Breast epithelium (tissue), 4 donors: Measurements from ENCODE around the gene ANKS3. TPM values are rescaled to one million over a fixed set of nuclear protein-coding genes. Genes with fewer than 3 reads are reported as not detected.

Experiments
- DNase-seq, 2 donors: peaks; one replicate each; pipeline ENCODE4 v3.0.0-alpha.2; 2019; ENCODE audit warnings: low spot score in 2 of 2
- H3K27ac ChIP-seq, 2 donors: fragments of 200-600 bp; sonication (generic) in 1 of 2; one replicate each; pipeline ENCODE4 v1.5.1; 2016 to 2019; ENCODE audit warnings: mild to moderate bottlenecking in 1 of 2
- H3K27me3 ChIP-seq, 2 donors: fragments of 200-600 bp; sonication (generic) in 1 of 2; one replicate each; pipeline versions ENCODE4 v1.5.1 to v1.6.0; 2017 to 2019; ENCODE audit warnings: control low read depth in 1 of 2, mild to moderate bottlenecking in 1 of 2
- H3K36me3 ChIP-seq: fragments of 200-600 bp; one replicate; pipeline ENCODE4 v1.5.1; 2019
- H3K4me1 ChIP-seq, 2 donors: fragments of 200-600 bp; sonication (generic); one replicate each; pipeline ENCODE4 v1.5.1; 2016 to 2019; ENCODE audit warnings: control low read depth in 1 of 2
- H3K4me3 ChIP-seq, 3 donors: fragments of 200-600 bp; sonication (generic); 1 replicate in 2 of 3; 2 replicates in 1 of 3; pipeline ENCODE4 v1.5.1; 2016 to 2019; ENCODE audit warnings: mild to moderate bottlenecking in 3 of 3, moderate library complexity in 2 of 3
- H3K9me3 ChIP-seq, 2 donors: fragments of 200-600 bp; sonication (generic) in 1 of 2; one replicate each; pipeline ENCODE4 v1.5.1; 2016 to 2019; ENCODE audit warnings: control low read depth in 1 of 2
- POLR2A ChIP-seq: fragments of 450-650 bp; IDR thresholded peaks from one replicate; pipeline ENCODE4 v1.6.1; 2016; ENCODE audit warnings: antibody characterized with exemption, mild to moderate bottlenecking, moderate library complexity
- POLR2AphosphoS5 ChIP-seq, 3 donors: sonication (generic); formaldehyde crosslinking; IDR thresholded peaks; one replicate each; pipeline ENCODE4 v1.6.1; 2017; ENCODE audit warnings: antibody characterized with exemption in 3 of 3
- intact Hi-C: fragments of 100-400 bp; cut with DNase I; formaldehyde crosslinking; loops from one replicate; pipeline ENCODE4 v1.15.1; 2023; ENCODE audit warnings: low total_unique reads
- total RNA-seq, 3 donors: library from RNA; depleted of rRNA; stranded (reverse); fragments of >200 nt; gene quantifications; one replicate each; pipeline ENCODE4 v1.1.0, GENCODE V29; 2016
- TF ChIP-seq, protein P1 (sequence below), 3 donors: fragments of 450-650 bp; IDR thresholded peaks; one replicate each; pipeline ENCODE4 v1.5.1; 2016 to 2017; ENCODE audit warnings: antibody characterized with exemption in 3 of 3, mild to moderate bottlenecking in 3 of 3, moderate library complexity in 3 of 3

The ANKS3 gene
- total RNA-seq, 3 donors from 2014 or later, result 12.6 to 33.1 (median 23.6) TPM

DNA sequence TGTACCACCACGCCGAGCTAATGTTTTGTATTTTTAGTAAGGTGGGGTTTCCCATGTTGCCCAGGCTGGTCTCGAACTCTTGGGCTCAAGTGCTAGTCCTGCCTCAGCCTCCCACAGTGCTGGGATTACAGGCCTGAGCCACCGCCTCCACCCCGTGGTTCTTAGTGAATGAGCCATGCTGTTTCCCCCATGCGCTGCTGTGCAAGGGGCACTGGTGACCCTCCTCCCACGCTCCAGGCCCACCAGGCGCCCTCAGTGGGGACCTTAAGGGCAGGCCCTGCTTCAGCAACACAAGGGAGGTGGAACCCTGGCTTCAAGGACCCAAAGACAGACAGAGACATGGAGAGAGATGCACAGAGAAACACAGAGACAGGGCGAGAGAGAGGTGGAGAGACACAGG, 56.1 kb downstream of the ANKS3 start:
- H3K27me3 ChIP-seq, result no peaks in the 10 kb centered on the region

DNA sequence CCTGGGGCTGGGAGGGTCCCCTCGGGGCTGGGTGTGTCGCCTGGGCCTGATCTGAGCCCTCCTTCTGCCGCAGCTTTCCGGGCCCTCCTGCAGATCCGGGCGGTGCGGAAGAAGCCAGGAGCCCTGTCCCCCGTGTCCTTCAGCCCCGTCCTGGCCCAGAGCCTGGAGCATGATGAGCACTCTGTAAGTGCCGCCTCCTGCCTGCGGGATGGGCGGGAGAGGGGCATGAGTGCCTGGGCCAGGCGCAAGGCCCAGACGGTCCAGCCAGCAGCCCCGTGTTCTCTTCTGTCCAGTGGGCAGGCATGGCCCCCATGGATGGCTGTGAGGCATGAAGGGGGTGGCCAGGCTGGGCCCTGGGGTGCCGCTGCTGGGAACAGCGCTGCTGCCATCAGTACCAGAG, 56.7 kb downstream of the ANKS3 start:
- Histone ChIP-seq H3K9me3 (no peaks in the 10 kb centered on the region), H3K27ac (no peak overlapping the region), H3K4me3 (no peak overlapping the region), H3K36me3 (no peaks in the 10 kb centered on the region), H3K27me3 (no peaks in the 10 kb centered on the region), H3K4me1 (peaks cover 4 to 8% of the 10 kb centered on the region in 2 donors)
- DNase-seq, result no peak
- intact Hi-C loops, result no loop called here
- no peak for TF ChIP-seq POLR2A
- TF ChIP-seq POLR2AphosphoS5 (IDR thresholded peaks at IDR 0.05), result no peak
- TF ChIP-seq, protein P1, sequence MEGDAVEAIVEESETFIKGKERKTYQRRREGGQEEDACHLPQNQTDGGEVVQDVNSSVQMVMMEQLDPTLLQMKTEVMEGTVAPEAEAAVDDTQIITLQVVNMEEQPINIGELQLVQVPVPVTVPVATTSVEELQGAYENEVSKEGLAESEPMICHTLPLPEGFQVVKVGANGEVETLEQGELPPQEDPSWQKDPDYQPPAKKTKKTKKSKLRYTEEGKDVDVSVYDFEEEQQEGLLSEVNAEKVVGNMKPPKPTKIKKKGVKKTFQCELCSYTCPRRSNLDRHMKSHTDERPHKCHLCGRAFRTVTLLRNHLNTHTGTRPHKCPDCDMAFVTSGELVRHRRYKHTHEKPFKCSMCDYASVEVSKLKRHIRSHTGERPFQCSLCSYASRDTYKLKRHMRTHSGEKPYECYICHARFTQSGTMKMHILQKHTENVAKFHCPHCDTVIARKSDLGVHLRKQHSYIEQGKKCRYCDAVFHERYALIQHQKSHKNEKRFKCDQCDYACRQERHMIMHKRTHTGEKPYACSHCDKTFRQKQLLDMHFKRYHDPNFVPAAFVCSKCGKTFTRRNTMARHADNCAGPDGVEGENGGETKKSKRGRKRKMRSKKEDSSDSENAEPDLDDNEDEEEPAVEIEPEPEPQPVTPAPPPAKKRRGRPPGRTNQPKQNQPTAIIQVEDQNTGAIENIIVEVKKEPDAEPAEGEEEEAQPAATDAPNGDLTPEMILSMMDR (IDR thresholded peaks at IDR 0.05), result no peak

More for the DNA sequence above, 56.1 kb downstream of the ANKS3 start:
- no peak overlapping the region for H3K4me3 ChIP-seq
- no peaks in the 10 kb centered on the region for H3K9me3 ChIP-seq
- H3K36me3 ChIP-seq, result no peaks in the 10 kb centered on the region
- TF ChIP-seq POLR2AphosphoS5 (IDR thresholded peaks at IDR 0.05) (no peak), POLR2A (no peak)
- TF ChIP-seq, protein P1 (IDR thresholded peaks at IDR 0.05), result no peak
- intact Hi-C loops, result no loop called here
- H3K4me1 ChIP-seq, result peaks cover 4 to 8% of the 10 kb centered on the region in 2 donors
- no peak for DNase-seq
- H3K27ac ChIP-seq, result no peak overlapping the region

DNA sequence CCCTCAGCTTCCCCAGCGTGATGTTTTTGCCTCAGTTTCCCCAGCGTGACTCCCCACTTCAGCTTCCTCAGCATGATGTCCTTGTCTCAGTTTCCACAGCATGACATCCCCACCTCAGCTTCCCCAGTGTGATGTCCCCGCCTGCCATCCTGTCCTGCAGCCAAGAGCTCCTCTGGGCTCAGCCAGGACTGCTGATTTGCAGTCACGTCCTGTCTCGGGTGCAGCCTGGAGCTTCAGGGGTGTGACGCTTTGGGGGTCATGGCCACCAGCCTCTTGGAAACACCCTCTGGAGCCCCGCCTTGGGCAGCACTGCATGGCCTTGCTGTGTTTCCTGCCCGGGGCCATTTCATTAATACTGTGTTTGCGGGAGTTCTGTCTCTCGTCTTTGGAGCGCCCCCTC, 57.2 kb downstream of the ANKS3 start:
- no peak overlapping the region for H3K4me3 ChIP-seq
- no peaks in the 10 kb centered on the region for H3K27me3 ChIP-seq
- no peaks in the 10 kb centered on the region for H3K36me3 ChIP-seq
- TF ChIP-seq, protein P1 (IDR thresholded peaks at IDR 0.05), result no peak
- TF ChIP-seq POLR2A (no peak), POLR2AphosphoS5 (IDR thresholded peaks at IDR 0.05) (no peak)
- peak overlapping the region in 1 of 2 donors; percentile 65 for H3K27ac ChIP-seq
- DNase-seq, result no peak
- peaks cover 4 to 8% of the 10 kb centered on the region in 2 donors for H3K4me1 ChIP-seq
- H3K9me3 ChIP-seq, result no peaks in the 10 kb centered on the region
- intact Hi-C loops, result no loop called here

DNA sequence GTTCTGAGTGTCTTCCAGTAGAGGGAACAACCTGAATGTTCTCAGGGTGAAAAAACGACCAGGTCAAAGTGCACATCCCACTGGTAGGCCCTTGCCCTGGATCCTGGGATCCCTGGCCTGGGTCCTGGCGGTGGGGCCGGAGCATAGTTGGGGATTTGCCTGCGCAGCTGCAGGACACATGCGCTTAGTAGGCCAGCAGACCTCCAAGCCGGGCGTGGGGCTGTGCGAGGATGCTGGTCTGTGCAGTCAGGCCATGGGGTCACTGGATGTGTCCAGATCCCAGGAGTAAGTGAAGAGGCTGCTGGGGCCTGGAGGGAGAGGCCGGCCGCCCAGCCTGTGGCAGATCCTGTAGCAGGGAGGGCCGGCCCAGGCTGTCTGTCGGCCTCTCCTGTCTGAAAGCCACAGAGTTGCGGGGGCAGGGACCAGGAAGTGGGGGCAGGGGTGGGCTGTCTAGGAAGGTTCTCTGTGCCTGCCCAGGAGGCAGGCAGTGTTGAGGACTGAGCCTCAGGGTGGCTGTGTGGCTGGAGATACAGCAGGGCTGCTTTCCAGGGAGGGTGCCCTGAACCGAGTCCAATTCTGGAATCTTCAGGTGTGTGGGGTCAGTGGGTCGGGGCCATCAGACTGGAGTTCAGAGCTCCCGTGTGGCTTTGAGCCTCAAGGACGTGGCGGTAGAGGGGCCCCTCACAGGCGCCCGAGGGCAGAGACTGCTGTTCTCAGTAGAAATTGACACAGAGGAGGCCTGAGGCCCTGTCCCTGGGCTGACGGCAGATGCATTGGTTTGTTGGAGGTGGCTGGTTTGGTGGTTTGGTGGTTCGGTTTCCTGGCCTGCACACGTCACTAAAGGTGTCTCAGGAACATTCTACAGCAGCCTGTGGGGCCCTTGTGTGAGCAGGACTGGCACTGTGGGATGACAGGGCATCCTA, 57.9 kb downstream of the ANKS3 start:
- H3K27ac ChIP-seq, result peak overlapping the region in 1 of 2 donors; percentile 65
- no peaks in the 10 kb centered on the region for H3K36me3 ChIP-seq
- no peak for DNase-seq
- H3K9me3 ChIP-seq, result no peaks in the 10 kb centered on the region
- TF ChIP-seq, protein P1 (IDR thresholded peaks at IDR 0.05), result no peak
- no peak for TF ChIP-seq POLR2AphosphoS5 (IDR thresholded peaks at IDR 0.05)
- TF ChIP-seq POLR2A, result no peak
- intact Hi-C loops, result no loop called here
- H3K4me3 ChIP-seq, result no peak overlapping the region
- H3K27me3 ChIP-seq, result no peaks in the 10 kb centered on the region
- peaks cover 4 to 7% of the 10 kb centered on the region in 2 donors for H3K4me1 ChIP-seq

DNA sequence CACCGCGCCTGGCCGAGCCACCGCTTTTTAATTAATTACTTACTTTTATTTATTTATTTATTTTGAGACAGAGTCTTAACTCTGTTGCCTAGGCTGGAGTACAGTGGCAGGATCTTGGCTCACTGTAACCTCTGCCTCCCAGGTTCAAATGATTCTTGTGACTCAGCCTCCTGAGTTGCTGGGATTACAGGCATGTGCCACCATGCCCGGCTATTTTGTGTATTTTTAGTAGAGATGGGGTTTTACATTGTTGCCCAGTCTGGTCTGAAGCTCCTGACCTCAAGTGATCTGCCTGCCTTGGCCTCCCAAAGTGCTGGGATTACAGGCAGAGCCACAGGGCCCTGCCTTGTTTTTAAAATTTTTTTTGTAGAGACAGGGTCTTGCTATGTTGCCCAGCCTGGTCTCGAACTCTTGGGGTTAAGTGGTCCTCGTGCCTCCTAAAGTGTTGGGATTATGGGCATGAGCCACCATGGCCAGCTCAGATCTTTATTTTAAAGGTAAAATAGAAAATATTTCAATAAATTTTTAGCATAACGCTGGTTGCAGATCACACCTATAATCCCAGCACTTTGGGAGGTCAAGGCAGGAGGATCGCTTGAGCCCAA, 59.0 kb downstream of the ANKS3 start:
- no peaks in the 10 kb centered on the region for H3K4me1 ChIP-seq
- no peaks in the 10 kb centered on the region for H3K9me3 ChIP-seq
- no peak overlapping the region for H3K4me3 ChIP-seq
- no peak overlapping the region for H3K27ac ChIP-seq
- no peak for DNase-seq
- H3K36me3 ChIP-seq, result no peaks in the 10 kb centered on the region
- intact Hi-C loops, result no loop called here
- no peak for TF ChIP-seq POLR2AphosphoS5 (IDR thresholded peaks at IDR 0.05)
- TF ChIP-seq POLR2A, result no peak
- TF ChIP-seq, protein P1 (IDR thresholded peaks at IDR 0.05), result no peak
- no peaks in the 10 kb centered on the region for H3K27me3 ChIP-seq
